ENCODE measurements around the gene MANEAL. TPM values are rescaled to one million over a fixed set of nuclear protein-coding genes. Genes with fewer than 3 reads are reported as not detected.

MANEAL gene
- total and polyA plus RNA-seq, 2 of the 13 experiments (the other 11 are each of a cell fraction or from before 2014, with no cell fraction given), result 20.8 to 26.4 TPM

GRCh38 chr1:37808369-37809319 is 15.0 kb downstream of the MANEAL start:
- no peaks in the 10 kb centered on the region; a peak in 1 of 5 replicates for H3K27me3 ChIP-seq (ENCODE audit: control insufficient read depth in 1 of 2, insufficient read depth in 2 of 2, low read length in 2 of 2)
- H4K20me1 ChIP-seq (ENCODE audit: insufficient read depth, low read length), result peaks cover 5% of the 10 kb centered on the region; the same call in 1 of the 2 replicates
- H3K27ac ChIP-seq (ENCODE audit: extremely low read length, insufficient read depth, low read length), result peak overlapping the region; percentile 75
- intact Hi-C loops (cut with micrococcal nuclease; ENCODE audit: unreplicated experiment) (no loop called here), in situ Hi-C loops (cut with HindIII; ENCODE audit: extremely low pct_ligation_motif_present, low pct_unique_long_range_greater_than_20kb) (no loop called here)
- H2AFZ ChIP-seq (ENCODE audit: low read length), result no peak overlapping the region
- BruUV-seq (replicated peaks), result TSS peak; percentile 51
- POLR2A ChIA-PET, result interaction anchor here (0.8 to 2.9 kb wide), 14 partner anchors 9 to 1408 kb away, joined by 3 to 19 read pairs (median 4); partner anchors contain the start of genes CDCA8, GNL2, INPP5B and MTF1
- no peak for DNase-seq (ENCODE audit: low spot score)
- peak overlapping the region; percentile 72 to 85 (median 75) for H3K4me3 ChIP-seq (replicated peaks in 1 of 3; ENCODE audit: insufficient read depth in 1 of 3, low read depth in 2 of 3, low read length in 3 of 3)
- no peaks in the 10 kb centered on the region for H3K9me3 ChIP-seq (ENCODE audit: low read length)
- no peak for FAIRE-seq
- peak overlapping the region; percentile 93 for H3K4me2 ChIP-seq (ENCODE audit: low read depth, low read length)
- peak overlapping the region; percentile 78 for H3K9ac ChIP-seq (ENCODE audit: insufficient read depth, low read depth, low read length)
- peaks cover 42% of the 10 kb centered on the region for H3K4me1 ChIP-seq (ENCODE audit: insufficient read depth, low read length)
- peak; percentile 82 for ATAC-seq
- CTCF ChIA-PET (ENCODE audit: low intra/inter-chr PET ratio, low total read pairs), result no interaction called here
- H3K36me3 ChIP-seq (replicated peaks in 1 of 2; ENCODE audit: control insufficient read depth in 1 of 2, insufficient read depth in 2 of 2, low read length in 2 of 2), result peaks cover 10 to 32% of the 10 kb centered on the region in 2 experiments
- H3K79me2 ChIP-seq (ENCODE audit: insufficient read depth, low read length), result peaks cover 17% of the 10 kb centered on the region
- WGBS (ENCODE audit: low lambda C conversion rate), result 0% methylated on average over 15 of the region's 54 CpGs
- TF ChIP-seq DBP (CRISPR knock-in tag; IDR thresholded peaks at IDR 0.05; ENCODE audit: not compliant biosample characterization), result no peak
- TF ChIP-seq CSRNP1 (CRISPR knock-in tag; IDR thresholded peaks at IDR 0.05), result no peak
- 0 out of 2 replicates have a peak, but pooled peaks have one; percentile 27 for TF ChIP-seq ATF7-NPFF (CRISPR knock-in tag; IDR thresholded peaks at IDR 0.05; ENCODE audit: low read depth)
- TF ChIP-seq SOX5 (CRISPR knock-in tag; IDR thresholded peaks at IDR 0.05; ENCODE audit: borderline replicate concordance), result no peak
- peak; percentile 74 for TF ChIP-seq ZNF343 (CRISPR knock-in tag; IDR thresholded peaks at IDR 0.05)
- no peak for TF ChIP-seq ZBTB40 (IDR thresholded peaks at IDR 0.05)
- no peak for TF ChIP-seq ZBTB40 (CRISPR knock-in tag; IDR thresholded peaks at IDR 0.05)
- peak; percentile 56 for TF ChIP-seq AGO2 (optimal IDR thresholded peaks at IDR 0.05; ENCODE audit: low read depth, low read length)
- 0 out of 2 replicates have a peak, but pooled peaks have one; percentile 19 for TF ChIP-seq ZNF691 (CRISPR knock-in tag; IDR thresholded peaks at IDR 0.05; ENCODE audit: borderline replicate concordance, low read depth)

Measured in HepG2 (cell line).